H1 (cell line): ENCODE data around the gene DICER1. TPM values are rescaled to one million over a fixed set of nuclear protein-coding genes. Genes with fewer than 3 reads are reported as not detected.

Experiments used
- ATF2 ChIP-seq: IDR thresholded peaks from 2 replicates; pipeline ENCODE4 v1.6.1; 2012; ENCODE audit warnings: low read length, inconsistent platforms
- CBX5 ChIP-seq: fragments of 300-800, 300-1000 bp; sonication (generic); IDR thresholded peaks from 2 replicates; pipeline ENCODE4 v1.7.1; 2016; ENCODE audit warnings: antibody characterized with exemption, low read length, low read depth
- SIN3A ChIP-seq, 2 experiments: IDR thresholded peaks in 1 of 2; conservative IDR thresholded peaks in 1 of 2; 2 replicates each; pipeline ENCODE4 v1.6.1; 2011 to 2012; ENCODE audit warnings: low read length in 2 of 2, improper control_type of control experiment in 1 of 2, low read depth in 1 of 2, mild to moderate bottlenecking in 1 of 2
- polyA plus RNA-seq, 7 experiments: library from polyadenylated mRNA; depleted of rRNA in 3 of 7; stranded (reverse) in 5 of 7; unstranded in 2 of 7; fragments of >200 nt in 5 of 7; fragments of 200-250 nt in 2 of 7; gene quantifications; 1 replicate in 5 of 7; 2 replicates in 1 of 7; 4 replicates in 1 of 7; pipeline versions ENCODE4 v1.2.1 to v1.2.3, GENCODE V29; 2011 to 2013; ENCODE audit warnings: missing spikeins in 2 of 7, mixed read lengths in 2 of 7
- total RNA-seq: library from RNA; stranded (reverse); fragmentation: NEBNext Ultra II Directional; extraction: Animal tissue kit (Norgen Biotek cat#: 25700); gene quantifications from 2 replicates; pipeline ENCODE4 v1.2.1, GENCODE V29; 2021

The DICER1 gene
- total and polyA plus RNA-seq, 2 of the 8 experiments (the other 6 are each of a cell fraction or from before 2014, with no cell fraction given) = 11.9 to 61.8 TPM

- TF ChIP-seq SIN3A (conservative IDR thresholded peaks at IDR 0.05 in 1 of 2, IDR thresholded peaks at IDR 0.05 in 1 of 2; ENCODE audit: low read depth in 1 of 2, low read length in 2 of 2) (no peak), ATF2 (no peak), CBX5 (no peak)
These were observed 16.2 kb upstream of the DICER1 start (continued) for GRCh38 chr14:95173518-95173917.
